ENCODE data around the gene PPP1R14C. TPM values are rescaled to one million over a fixed set of nuclear protein-coding genes. Genes with fewer than 3 reads are reported as not detected.
A peak's percentile ranks its signal among the peaks of the same experiment; 100 is the strongest.

Gene PPP1R14C, protein sequence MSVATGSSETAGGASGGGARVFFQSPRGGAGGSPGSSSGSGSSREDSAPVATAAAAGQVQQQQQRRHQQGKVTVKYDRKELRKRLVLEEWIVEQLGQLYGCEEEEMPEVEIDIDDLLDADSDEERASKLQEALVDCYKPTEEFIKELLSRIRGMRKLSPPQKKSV
- polyA plus RNA-seq, result not detected

DNA sequence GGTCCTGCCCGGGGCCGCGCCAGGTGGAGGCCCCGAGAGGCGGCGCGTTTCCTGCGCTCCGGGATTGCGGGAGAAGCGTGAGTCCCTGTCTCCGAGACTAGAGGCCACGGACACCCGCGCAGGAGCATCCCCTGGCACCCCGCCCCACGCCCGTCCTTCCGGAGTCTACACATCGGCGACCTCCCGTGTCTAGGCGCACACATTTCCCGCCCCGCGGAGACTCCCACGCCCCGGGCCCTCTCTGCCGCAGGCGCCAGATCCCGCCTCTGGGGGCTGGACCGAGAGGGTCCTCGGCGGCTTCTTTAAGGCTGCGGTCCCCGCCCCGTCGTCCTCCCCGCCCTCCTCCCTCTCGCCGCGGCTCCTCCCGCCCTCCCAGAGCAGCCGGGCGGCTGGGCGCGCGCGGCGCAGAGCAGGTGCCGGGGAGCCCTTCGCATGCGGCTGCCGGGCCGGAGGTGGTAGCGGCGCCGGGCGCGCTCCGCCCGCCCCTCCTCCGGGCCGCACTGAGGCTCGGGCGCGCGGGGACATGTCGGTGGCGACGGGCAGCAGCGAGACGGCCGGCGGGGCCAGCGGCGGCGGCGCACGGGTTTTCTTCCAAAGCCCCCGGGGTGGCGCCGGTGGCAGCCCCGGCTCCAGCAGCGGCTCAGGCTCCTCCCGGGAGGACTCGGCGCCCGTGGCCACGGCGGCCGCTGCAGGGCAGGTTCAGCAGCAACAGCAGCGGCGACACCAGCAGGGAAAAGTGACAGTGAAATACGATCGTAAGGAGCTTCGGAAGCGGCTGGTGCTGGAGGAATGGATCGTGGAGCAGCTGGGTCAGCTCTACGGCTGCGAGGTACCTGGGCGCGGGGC, at the start of gene PPP1R14C:
TSS of gene PPP1R14C (plus strand) at position 375 of the 846 bp plus-strand sequence. CDS start at position 524, 149 bp downstream.
- peak within 1 kb of the TSS in 1 of 3 donors; percentile 69 for H3K27ac Mint-ChIP-seq
- peaks cover 4 to 13% (median 5%) of the 10 kb centered on the region in 3 donors for H3K9me3 Mint-ChIP-seq
- peaks cover 3% of the 10 kb centered on the region for H3K36me3 Mint-ChIP-seq
- H3K27me3 Mint-ChIP-seq, result peaks cover 52% of the 10 kb centered on the region
- peaks cover 11 to 28% (median 21%) of the 10 kb centered on the region in 3 donors for H3K4me1 Mint-ChIP-seq
- H3K4me3 Mint-ChIP-seq, result peak within 1 kb of the TSS; percentile 67 to 92 (median 79)

DNA sequence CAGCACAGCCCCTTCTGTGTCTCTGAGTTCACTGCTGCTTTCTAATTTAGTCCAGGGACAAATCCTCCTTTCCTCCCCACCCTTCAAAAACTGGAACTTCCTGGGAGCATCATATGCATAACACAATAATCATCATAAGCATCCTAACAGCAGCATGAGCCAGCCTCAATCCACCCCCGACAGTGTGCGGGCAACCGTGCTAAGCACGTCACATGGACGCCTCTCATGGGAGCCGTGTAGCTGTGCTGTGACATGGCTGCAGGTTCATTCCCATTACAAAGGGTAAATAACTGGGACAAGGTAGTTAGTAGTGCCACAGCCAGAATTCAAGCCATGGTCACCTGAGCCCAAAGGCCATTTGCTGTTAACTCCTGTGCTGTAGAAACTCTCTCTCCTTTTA, 49.4 kb upstream of the PPP1R14C start:
- H3K36me3 Mint-ChIP-seq, result peaks cover 2% of the 10 kb centered on the region
- peaks cover 0 to 1% (median 0%) of the 10 kb centered on the region in 3 donors for H3K4me1 Mint-ChIP-seq
- H3K27ac Mint-ChIP-seq, result no peak overlapping the region
- H3K9me3 Mint-ChIP-seq, result no peaks in the 10 kb centered on the region
- peaks cover 12% of the 10 kb centered on the region for H3K27me3 Mint-ChIP-seq
- H3K4me3 Mint-ChIP-seq, result no peak overlapping the region

DNA sequence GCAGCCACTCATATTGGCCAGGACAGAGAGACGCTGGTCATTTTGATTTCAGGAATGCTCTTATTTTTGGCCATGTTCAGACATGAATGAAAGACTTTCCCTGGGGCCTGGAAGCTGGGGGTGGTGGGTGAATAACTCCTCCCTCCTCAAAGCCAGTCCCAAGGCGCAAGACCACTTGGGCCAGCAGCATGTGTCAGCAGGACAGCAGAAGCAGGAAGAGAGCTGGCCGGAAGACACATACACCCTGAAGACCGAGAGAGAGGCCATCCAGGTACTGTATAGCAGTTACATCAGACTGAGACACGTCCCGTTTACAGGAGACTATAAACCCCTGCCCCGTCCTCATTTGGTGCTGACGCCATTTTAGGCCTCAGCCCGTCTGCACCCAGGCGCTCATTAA, 44.7 kb upstream of the PPP1R14C start:
- H3K4me1 Mint-ChIP-seq, result peaks cover 0 to 2% (median 1%) of the 10 kb centered on the region in 3 donors
- H3K36me3 Mint-ChIP-seq, result peaks cover 2% of the 10 kb centered on the region
- peaks cover 6% of the 10 kb centered on the region for H3K27me3 Mint-ChIP-seq
- H3K27ac Mint-ChIP-seq, result no peak overlapping the region
- H3K9me3 Mint-ChIP-seq, result no peaks in the 10 kb centered on the region
- H3K4me3 Mint-ChIP-seq, result no peak overlapping the region

DNA sequence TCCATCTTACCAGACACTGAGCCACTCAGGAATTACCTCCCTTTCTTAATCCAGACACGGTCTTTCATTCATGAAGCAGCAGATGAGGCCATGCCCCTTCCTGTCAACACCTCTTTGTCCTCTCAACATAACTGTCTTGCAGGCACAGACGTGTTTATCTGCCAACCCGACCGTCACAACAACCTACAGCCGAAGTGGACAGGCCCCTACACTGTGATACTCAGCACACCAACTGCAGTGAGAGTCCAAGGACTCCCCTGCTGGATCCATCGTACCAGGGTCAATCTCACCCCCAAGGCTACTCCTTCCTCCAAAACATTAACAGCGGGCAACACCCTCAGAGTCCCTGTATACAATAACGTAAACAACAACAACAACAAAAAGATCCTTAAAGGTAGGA, 43.3 kb upstream of the PPP1R14C start:
- Mint-ChIP-seq H3K4me1 (peaks cover 0 to 2% (median 1%) of the 10 kb centered on the region in 3 donors), H3K9me3 (no peaks in the 10 kb centered on the region)

DNA sequence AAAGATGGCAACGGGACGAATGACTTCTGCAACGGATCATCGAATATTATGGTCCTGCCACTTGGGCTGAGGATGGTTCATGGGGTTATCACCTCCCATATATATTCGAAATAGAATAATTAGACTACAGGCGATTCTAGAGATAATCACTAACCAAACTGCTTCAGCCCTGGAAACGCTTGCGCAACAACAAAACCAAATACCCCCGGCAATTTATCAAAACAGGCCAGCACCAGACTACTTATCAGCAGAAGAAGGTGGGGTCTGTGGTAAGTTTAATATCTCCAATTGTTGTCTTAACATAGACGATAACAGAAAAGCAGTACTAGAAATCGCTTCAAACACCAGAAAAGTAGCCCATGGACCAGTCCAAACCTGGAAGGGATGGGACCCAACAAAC, 42.9 kb upstream of the PPP1R14C start:
- Mint-ChIP-seq H3K4me3 (no peak overlapping the region), H3K36me3 (no peaks in the 10 kb centered on the region), H3K4me1 (peaks cover 0 to 2% (median 0%) of the 10 kb centered on the region in 3 donors), H3K27ac (no peak overlapping the region), H3K9me3 (no peaks in the 10 kb centered on the region), H3K27me3 (peaks cover 9% of the 10 kb centered on the region)

More for the DNA sequence above, 43.3 kb upstream of the PPP1R14C start:
- peaks cover 9% of the 10 kb centered on the region for H3K27me3 Mint-ChIP-seq
- H3K27ac Mint-ChIP-seq, result no peak overlapping the region
- H3K36me3 Mint-ChIP-seq, result peaks cover 2% of the 10 kb centered on the region
- no peak overlapping the region for H3K4me3 Mint-ChIP-seq

DNA sequence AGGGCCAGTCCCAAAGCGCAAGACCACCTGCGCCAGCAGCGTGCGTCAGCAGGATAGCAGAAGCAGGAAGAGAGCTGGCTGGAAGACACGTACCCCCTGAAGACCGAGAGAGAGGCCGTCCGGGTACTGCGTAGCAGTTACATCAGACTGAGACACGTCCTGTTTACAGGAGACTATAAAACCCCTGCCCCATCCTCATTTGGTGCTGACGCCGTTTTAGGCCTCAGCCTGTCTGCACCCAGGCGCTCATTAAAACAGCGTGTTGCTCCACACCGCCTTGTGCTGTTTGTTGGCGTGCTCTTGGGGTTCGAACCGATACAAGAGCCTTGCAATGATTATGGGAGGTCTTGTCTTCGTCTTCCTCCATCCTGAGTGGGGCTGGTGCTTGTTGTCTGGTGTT, 42.1 kb upstream of the PPP1R14C start:
- H3K27me3 Mint-ChIP-seq, result peaks cover 4% of the 10 kb centered on the region
- H3K4me1 Mint-ChIP-seq, result peaks cover 0 to 2% (median 0%) of the 10 kb centered on the region in 3 donors
- H3K36me3 Mint-ChIP-seq, result no peaks in the 10 kb centered on the region
- no peak overlapping the region for H3K27ac Mint-ChIP-seq
- no peaks in the 10 kb centered on the region for H3K9me3 Mint-ChIP-seq
- no peak overlapping the region for H3K4me3 Mint-ChIP-seq

DNA sequence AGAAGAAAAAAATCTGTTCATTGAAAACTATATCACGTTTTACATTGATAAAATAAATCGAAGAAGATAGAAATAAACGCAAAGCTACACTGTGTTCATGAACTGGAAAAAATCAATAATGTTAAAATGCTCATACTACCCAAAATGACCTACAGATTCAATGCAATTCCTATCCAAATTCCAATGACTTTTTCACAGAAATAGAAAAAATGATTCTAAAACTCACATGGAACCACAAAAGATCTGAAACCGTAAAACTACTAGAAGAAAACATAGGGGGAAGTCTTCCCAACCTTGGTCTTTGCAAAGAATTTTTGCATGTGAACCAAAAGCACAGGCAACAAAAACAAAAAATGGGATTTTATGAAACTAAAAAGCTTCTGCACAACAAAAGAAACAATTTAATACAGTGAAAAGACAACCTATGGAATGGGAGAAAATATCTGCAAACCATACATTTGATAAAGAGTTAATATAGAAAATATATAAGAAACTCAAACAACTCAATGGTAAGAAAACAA, 40.0 kb upstream of the PPP1R14C start:
- Mint-ChIP-seq H3K4me1 (peaks cover 0 to 2% (median 0%) of the 10 kb centered on the region in 3 donors), H3K4me3 (peak overlapping the region in 1 of 4 donors; percentile 40), H3K27ac (no peak overlapping the region), H3K36me3 (no peaks in the 10 kb centered on the region), H3K27me3 (peaks cover 4% of the 10 kb centered on the region), H3K9me3 (no peaks in the 10 kb centered on the region)

DNA sequence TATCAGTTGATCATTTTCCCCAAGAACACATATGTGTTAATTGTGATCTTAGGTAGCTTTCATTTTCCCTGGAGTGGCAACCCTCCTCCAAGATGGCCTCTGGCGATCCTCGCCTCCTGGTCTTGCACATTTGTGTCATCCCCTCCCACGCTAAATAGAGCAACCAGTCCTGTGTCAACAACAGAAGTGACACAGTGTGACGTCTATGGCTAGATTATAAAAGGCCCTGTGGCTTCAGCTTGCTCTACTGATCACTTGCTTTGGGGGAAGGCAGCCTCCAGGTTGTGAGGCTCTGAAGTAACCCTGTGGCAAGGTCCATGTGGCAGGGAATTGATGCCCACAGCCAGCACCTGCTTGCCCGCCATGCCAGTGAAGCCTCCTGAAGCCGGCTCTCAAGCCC, 30.6 kb upstream of the PPP1R14C start:
- no peak overlapping the region for H3K27ac Mint-ChIP-seq
- H3K4me3 Mint-ChIP-seq, result no peak overlapping the region
- H3K36me3 Mint-ChIP-seq, result no peaks in the 10 kb centered on the region
- H3K4me1 Mint-ChIP-seq, result no peaks in the 10 kb centered on the region
- peaks cover 3% of the 10 kb centered on the region for H3K27me3 Mint-ChIP-seq
- H3K9me3 Mint-ChIP-seq, result peaks cover 0 to 2% (median 0%) of the 10 kb centered on the region in 3 donors

DNA sequence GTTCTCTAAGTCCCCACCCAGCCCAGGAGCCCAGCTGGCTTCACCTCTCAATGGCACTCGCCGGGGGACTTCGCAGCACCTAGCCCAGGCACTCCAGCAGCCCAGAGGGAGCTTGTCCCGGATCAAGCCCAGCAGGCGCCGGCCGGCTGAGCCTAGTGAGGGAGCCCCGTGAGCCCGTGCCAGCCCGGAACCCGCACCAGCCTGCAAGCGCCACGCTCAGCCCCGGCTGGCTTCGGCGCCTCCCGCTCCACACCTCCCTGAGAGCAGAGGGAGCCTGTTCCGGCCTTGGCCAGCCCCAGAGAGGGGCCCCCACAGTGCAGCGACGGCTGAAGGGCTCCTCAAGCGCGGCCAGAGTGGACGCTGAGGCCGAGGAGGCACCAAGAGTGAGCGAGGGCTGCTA, 27.1 kb upstream of the PPP1R14C start:
- Mint-ChIP-seq H3K4me1 (peaks cover 10 to 18% (median 12%) of the 10 kb centered on the region in 3 donors), H3K36me3 (no peaks in the 10 kb centered on the region), H3K27ac (no peak overlapping the region), H3K9me3 (peaks cover 0 to 2% (median 0%) of the 10 kb centered on the region in 3 donors), H3K4me3 (no peak overlapping the region), H3K27me3 (peaks cover 3% of the 10 kb centered on the region)

DNA sequence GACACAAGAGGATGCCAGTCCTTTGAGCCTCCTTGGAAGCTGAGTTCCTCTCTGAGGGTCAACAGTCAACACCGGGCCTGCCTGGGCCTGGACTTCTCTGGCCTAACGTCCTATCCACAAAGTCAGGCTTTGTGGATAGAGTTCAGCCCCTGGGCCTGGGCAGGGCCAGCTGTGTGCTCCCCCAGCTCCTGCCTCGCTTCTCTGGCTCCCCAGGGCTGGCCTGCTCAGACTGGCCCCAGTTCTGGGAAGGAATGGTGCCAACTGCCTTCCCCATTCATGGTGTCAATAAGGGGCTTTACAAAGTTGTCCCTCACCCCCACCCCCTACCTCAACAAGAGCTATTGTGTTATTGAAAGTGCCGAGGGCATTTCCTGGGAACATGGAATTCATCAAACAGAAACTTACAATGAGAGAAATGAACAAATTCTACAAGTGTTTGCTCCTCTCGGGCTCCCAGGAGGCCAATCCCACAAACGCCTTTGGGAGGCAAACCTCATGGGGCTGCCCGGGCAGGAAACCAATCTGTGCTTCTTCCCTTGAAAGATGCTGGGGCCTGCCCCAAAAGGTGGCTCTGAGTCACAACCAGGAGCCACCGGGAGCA, 26.5 kb upstream of the PPP1R14C start:
- Mint-ChIP-seq H3K9me3 (peaks cover 0 to 2% (median 0%) of the 10 kb centered on the region in 3 donors), H3K36me3 (no peaks in the 10 kb centered on the region), H3K27ac (no peak overlapping the region), H3K4me1 (peaks cover 10 to 18% (median 12%) of the 10 kb centered on the region in 3 donors), H3K4me3 (no peak overlapping the region), H3K27me3 (peaks cover 3% of the 10 kb centered on the region)

DNA sequence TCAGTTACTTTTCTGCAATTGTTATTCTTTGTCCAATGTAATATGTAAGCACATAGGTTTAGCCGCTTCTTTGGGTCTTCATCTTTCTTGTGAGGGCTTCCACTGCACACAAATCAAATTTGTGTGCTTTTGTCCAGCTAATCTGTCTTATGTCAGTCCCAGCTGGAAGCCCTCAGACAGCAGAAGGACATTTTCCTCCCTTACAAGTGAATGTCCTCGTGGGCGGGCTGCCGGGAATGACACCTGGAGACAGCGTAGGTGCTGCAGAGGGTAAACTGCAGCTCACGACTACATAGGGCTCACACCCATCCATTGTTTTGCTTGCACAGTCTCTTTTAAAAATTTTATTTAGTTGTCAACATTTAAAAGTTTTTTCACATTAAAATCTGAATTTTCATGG, 24.6 kb upstream of the PPP1R14C start:
- H3K4me1 Mint-ChIP-seq, result peaks cover 11 to 23% (median 12%) of the 10 kb centered on the region in 3 donors
- peaks cover 0 to 2% (median 0%) of the 10 kb centered on the region in 3 donors for H3K9me3 Mint-ChIP-seq
- no peak overlapping the region for H3K4me3 Mint-ChIP-seq
- peaks cover 2% of the 10 kb centered on the region for H3K27me3 Mint-ChIP-seq
- no peaks in the 10 kb centered on the region for H3K36me3 Mint-ChIP-seq
- no peak overlapping the region for H3K27ac Mint-ChIP-seq

DNA sequence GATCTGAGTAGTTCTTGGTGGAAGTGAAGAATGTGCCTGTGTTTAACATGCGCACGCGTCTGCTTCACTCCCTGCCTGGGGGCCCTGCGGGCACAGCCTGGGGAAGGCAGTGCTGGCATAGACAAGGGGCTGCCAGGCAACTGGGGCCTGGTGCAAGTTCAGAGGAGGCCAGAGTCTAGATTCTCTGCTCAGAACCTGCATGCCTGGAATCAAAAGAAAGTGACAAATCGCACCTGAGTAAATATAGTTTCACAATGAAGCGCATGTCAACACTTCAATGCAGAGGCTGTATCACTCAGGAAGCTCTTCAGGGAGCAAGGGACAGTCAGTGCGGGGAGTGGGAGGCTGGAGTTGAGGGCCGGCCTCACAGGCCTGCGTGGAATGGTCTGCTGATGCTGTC, 24.2 kb upstream of the PPP1R14C start:
- Mint-ChIP-seq H3K27me3 (peaks cover 4% of the 10 kb centered on the region), H3K36me3 (no peaks in the 10 kb centered on the region), H3K9me3 (peaks cover 0 to 2% (median 0%) of the 10 kb centered on the region in 3 donors), H3K4me3 (peak overlapping the region in 1 of 4 donors; percentile 76), H3K4me1 (peaks cover 11 to 23% (median 12%) of the 10 kb centered on the region in 3 donors), H3K27ac (peak overlapping the region in 1 of 3 donors; percentile 37)

DNA sequence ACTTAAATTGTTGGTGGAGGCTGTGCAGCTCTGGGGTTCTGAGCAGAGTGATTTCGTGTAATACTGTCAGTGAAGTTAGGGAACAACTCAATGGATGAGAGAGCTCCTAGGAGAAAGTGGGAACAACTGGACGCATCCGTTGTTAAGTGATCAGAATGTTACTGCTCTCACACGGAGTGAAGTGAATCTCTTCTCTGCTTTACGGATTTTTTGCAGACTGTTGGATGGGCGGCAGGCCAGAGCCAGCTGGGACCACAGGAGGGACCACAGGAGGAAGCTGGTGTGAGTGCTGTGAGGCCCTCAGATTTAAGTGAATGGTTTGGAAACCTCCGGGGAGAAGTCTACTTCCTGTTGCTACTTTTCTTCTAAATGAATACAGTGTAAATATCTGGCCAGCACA, 23.7 kb upstream of the PPP1R14C start:
- Mint-ChIP-seq H3K36me3 (no peaks in the 10 kb centered on the region), H3K27ac (peak overlapping the region in 1 of 3 donors; percentile 37), H3K27me3 (peaks cover 4% of the 10 kb centered on the region), H3K4me1 (peaks cover 11 to 23% (median 12%) of the 10 kb centered on the region in 3 donors), H3K9me3 (peaks cover 0 to 2% (median 0%) of the 10 kb centered on the region in 3 donors), H3K4me3 (peak overlapping the region in 1 of 4 donors; percentile 76)

DNA sequence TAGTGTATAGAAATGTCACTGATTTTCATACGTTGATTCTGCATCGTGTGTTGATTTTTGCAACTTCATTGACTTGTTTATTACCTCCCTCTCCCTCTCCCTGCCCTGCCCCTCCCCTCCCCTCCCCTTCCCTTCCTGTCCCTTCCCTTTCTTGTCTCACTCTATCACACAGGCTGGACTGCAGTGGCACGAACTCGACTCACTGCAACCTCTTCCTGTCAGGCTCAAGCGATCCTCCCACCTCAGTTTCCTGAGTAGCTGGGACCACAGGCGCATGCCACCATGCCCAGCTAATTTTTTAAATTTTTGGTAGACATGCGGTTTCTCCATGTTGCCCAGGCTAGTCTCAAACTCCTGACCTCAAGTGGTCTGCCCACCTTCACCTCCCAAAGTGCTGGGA, 19.2 kb upstream of the PPP1R14C start:
- Mint-ChIP-seq H3K4me1 (peaks cover 12 to 21% (median 13%) of the 10 kb centered on the region in 3 donors), H3K4me3 (no peak overlapping the region), H3K9me3 (no peaks in the 10 kb centered on the region), H3K27ac (no peak overlapping the region), H3K27me3 (peaks cover 10% of the 10 kb centered on the region), H3K36me3 (no peaks in the 10 kb centered on the region)

DNA sequence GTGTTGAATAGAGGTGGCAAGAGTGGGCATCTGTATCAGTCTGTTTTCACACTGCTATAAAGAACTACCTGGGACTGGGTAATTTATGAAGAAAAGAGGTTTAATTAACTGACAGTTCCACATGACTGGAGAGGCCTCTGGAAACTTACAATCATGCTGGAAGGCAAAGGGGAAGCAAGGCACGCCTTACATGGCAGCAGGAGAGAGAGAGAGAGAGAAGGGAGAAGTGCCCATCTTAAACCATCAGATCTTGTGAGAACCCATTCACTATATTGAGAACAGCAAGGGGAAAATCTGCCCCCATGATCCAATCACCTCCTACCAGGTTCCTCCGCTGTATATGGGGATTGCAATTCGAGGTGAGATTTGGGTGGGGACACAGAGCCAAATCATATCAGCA, 18.6 kb upstream of the PPP1R14C start:
- Mint-ChIP-seq H3K9me3 (no peaks in the 10 kb centered on the region), H3K4me3 (no peak overlapping the region), H3K27ac (no peak overlapping the region), H3K36me3 (no peaks in the 10 kb centered on the region), H3K27me3 (peaks cover 10% of the 10 kb centered on the region), H3K4me1 (peaks cover 8 to 15% (median 13%) of the 10 kb centered on the region in 3 donors)

Data from IgD-negative memory B cell (primary cell).